ENCODE measurements around the gene PTK7. TPM values are rescaled to one million over a fixed set of nuclear protein-coding genes. Genes with fewer than 3 reads are reported as not detected.

The PTK7 gene
- total RNA-seq, 1 experiment from 2014 or later, result 106 TPM

- intact Hi-C loops (cut with micrococcal nuclease; ENCODE audit: unreplicated experiment), result no loop called here
- DNase-seq, result no peak
- ChIA-PET CTCF (no interaction called here), POLR2A (ENCODE audit: unreplicated experiment) (interaction anchor here (0.6 kb wide), 1 partner anchor 71 kb away, joined by 3 read pairs; no protein-coding TSS in a partner anchor)
- Histone ChIP-seq H3K9me3 (ENCODE audit: insufficient read depth, low read depth) (no peaks in the 10 kb centered on the region), H3K79me2 (ENCODE audit: low read depth) (no peaks in the 10 kb centered on the region), H2AFZ (no peak overlapping the region), H4K20me1 (ENCODE audit: insufficient read depth) (no peaks in the 10 kb centered on the region), H3F3A (ENCODE audit: insufficient read depth, low read depth) (no peaks in the 10 kb centered on the region; the same call in 1 of the 2 replicates), H3K4me1 (replicated peaks; ENCODE audit: insufficient read depth) (no peaks in the 10 kb centered on the region), H3K4me2 (no peak overlapping the region), H3K27ac (no peak overlapping the region), H3K27me3 (ENCODE audit: insufficient read depth, low read depth) (no peaks in the 10 kb centered on the region), H3K9me2 (ENCODE audit: insufficient read depth) (no peaks in the 10 kb centered on the region), H3K4me3 (no peak overlapping the region), H3K36me3 (ENCODE audit: low read depth) (no peaks in the 10 kb centered on the region)
- TF ChIP-seq CTCF (conservative IDR thresholded peaks at IDR 0.05), result no peak
- TF ChIP-seq EZH2 (IDR thresholded peaks at IDR 0.05; ENCODE audit: low read depth), result no peak
- no TSS peak for BruUV-seq (replicated peaks)
Observed at GRCh38 chr6:43147691-43148477, 71.8 kb downstream of the PTK7 start.

- no peaks in the 10 kb centered on the region for H3K36me3 ChIP-seq (ENCODE audit: low read depth)
- no peak overlapping the region for H3K4me2 ChIP-seq
- H3K27me3 ChIP-seq (ENCODE audit: insufficient read depth, low read depth), result no peaks in the 10 kb centered on the region
- H3K79me2 ChIP-seq (ENCODE audit: low read depth), result no peaks in the 10 kb centered on the region
- H2AFZ ChIP-seq, result no peak overlapping the region
- H3K4me3 ChIP-seq, result no peak overlapping the region
- H3F3A ChIP-seq (ENCODE audit: insufficient read depth, low read depth), result no peaks in the 10 kb centered on the region
- H4K20me1 ChIP-seq (ENCODE audit: insufficient read depth), result no peaks in the 10 kb centered on the region
- no TSS peak for BruUV-seq (replicated peaks)
- intact Hi-C loops (cut with micrococcal nuclease; ENCODE audit: unreplicated experiment), result no loop called here
- no peak for TF ChIP-seq CTCF (conservative IDR thresholded peaks at IDR 0.05)
- ChIA-PET POLR2A (ENCODE audit: unreplicated experiment) (interaction anchor here (0.7 kb wide), 1 partner anchor 33 kb away, joined by 6 read pairs; the partner anchor contains the start of gene CUL9), CTCF (no interaction called here)
- H3K9me2 ChIP-seq (ENCODE audit: insufficient read depth), result no peaks in the 10 kb centered on the region
- no peak for DNase-seq
- H3K4me1 ChIP-seq (replicated peaks; ENCODE audit: insufficient read depth), result no peaks in the 10 kb centered on the region
- no peaks in the 10 kb centered on the region for H3K9me3 ChIP-seq (ENCODE audit: insufficient read depth, low read depth)
- no peak overlapping the region for H3K27ac ChIP-seq
Observed at GRCh38 chr6:43149265-43149664, 73.2 kb downstream of the PTK7 start.

- DNase-seq, result no peak
- POLR2A ChIA-PET (ENCODE audit: unreplicated experiment), result no interaction called here
- no peak overlapping the region for H3K27ac ChIP-seq
- CTCF ChIA-PET, result no interaction called here
- no peaks in the 10 kb centered on the region for H4K20me1 ChIP-seq (ENCODE audit: insufficient read depth)
- H3K4me1 ChIP-seq (replicated peaks; ENCODE audit: insufficient read depth), result no peaks in the 10 kb centered on the region
- H3K9me2 ChIP-seq (ENCODE audit: insufficient read depth), result no peaks in the 10 kb centered on the region
- H3K36me3 ChIP-seq (ENCODE audit: low read depth), result no peaks in the 10 kb centered on the region
- no peak overlapping the region for H3K4me2 ChIP-seq
- no peaks in the 10 kb centered on the region for H3F3A ChIP-seq (ENCODE audit: insufficient read depth, low read depth)
- TF ChIP-seq CTCF (conservative IDR thresholded peaks at IDR 0.05) (no peak), EZH2 (IDR thresholded peaks at IDR 0.05; ENCODE audit: low read depth) (no peak)
- H2AFZ ChIP-seq, result no peak overlapping the region
- H3K79me2 ChIP-seq (ENCODE audit: low read depth), result no peaks in the 10 kb centered on the region
- intact Hi-C loops (cut with micrococcal nuclease; ENCODE audit: unreplicated experiment), result no loop called here
- H3K9me3 ChIP-seq (ENCODE audit: insufficient read depth, low read depth), result no peaks in the 10 kb centered on the region
- BruUV-seq (replicated peaks), result no TSS peak
- H3K4me3 ChIP-seq, result no peak overlapping the region
- H3K27me3 ChIP-seq (ENCODE audit: insufficient read depth, low read depth), result no peaks in the 10 kb centered on the region
Observed at GRCh38 chr6:43150051-43150751, 74.1 kb downstream of the PTK7 start.

All from PC-9 (cell line).